Measurements from ENCODE around the gene TEX261.

Gene TEX261

DNA sequence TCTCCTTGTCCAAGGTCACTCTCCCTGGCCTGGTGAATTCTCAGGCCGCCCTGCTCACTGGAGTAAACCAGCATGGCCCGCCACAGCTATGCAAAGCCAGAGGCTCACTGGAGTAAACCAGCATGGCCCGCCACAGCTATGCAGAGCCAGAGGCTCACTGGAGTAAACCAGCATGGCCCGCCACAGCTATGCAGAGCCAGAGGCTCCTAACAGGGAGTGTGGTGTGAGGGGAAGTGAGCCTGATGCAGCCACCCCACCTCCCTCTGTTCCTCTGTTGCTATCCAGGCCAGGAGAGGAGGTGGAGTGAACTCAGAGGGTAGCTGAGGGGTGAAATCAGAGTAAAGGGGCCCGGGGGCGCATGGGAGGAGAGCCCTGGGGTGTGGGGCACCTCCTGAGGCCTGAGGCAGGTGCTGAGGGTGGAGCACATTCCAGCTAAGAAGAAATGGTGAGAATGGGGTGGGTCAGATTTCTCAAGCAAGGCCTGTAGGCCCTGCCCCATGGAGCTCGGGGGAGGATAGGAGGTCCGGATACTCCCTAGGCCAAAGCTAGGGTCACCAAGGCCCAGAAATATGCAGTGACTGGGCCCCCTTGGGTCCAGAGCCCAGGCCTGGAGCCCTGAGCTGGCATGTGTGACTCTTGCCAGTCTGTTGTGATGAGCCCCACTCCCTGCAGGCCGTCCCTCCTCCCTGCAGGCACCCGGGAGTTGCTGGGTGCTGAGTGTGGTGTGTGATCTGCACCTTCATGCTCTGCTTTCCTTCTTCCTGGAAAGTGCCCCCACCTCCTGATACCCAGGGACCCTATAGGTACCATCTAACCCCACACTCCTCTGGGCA is 57.5 kb downstream of the TEX261 start:
- TF ChIP-seq, protein P1, sequence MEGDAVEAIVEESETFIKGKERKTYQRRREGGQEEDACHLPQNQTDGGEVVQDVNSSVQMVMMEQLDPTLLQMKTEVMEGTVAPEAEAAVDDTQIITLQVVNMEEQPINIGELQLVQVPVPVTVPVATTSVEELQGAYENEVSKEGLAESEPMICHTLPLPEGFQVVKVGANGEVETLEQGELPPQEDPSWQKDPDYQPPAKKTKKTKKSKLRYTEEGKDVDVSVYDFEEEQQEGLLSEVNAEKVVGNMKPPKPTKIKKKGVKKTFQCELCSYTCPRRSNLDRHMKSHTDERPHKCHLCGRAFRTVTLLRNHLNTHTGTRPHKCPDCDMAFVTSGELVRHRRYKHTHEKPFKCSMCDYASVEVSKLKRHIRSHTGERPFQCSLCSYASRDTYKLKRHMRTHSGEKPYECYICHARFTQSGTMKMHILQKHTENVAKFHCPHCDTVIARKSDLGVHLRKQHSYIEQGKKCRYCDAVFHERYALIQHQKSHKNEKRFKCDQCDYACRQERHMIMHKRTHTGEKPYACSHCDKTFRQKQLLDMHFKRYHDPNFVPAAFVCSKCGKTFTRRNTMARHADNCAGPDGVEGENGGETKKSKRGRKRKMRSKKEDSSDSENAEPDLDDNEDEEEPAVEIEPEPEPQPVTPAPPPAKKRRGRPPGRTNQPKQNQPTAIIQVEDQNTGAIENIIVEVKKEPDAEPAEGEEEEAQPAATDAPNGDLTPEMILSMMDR (IDR thresholded peaks at IDR 0.05; ENCODE audit: low read depth, low read length), result no peak
- no peak overlapping the region for H3K4me3 ChIP-seq (ENCODE audit: low read depth, low read length)

DNA sequence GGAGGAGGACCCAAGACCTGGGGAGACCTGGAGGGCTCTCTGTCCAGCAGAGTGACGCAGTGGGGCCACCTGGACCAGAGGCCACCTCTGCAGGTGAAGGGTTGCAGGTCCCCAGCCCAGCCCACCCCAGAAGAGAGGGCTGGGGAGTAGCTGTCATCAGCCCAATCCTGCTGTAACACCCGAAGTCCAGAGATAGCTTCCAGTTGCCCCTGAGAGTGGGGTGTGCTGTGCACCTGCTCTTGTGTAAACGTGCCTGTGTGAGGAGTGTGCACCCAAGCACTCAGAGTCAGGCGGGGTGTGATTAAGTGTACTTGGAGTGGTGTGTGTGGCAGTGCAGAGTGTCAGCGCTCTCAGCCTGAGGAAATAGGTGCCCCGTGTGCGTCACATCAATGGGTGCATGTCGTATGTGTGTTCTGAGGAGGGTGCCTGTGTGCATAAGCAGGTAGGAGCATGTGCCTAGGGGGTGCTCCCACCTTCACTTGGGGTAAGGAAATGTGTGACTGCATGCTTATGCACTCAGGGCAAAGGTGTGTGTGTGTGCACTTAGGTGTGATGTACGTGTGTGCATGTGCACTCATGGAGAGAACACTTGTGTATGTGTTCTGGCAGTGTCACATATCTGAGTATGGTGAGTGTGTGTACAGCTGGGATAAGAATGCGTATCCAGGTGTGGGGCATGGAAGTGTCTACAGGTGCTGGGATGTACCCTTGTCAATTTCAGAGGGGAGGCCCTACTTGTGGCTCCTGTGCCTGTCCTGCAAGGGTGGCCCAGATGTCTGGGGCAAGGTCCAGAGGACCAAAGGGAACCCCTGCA is 58.3 kb downstream of the TEX261 start:
- TF ChIP-seq, protein P1 (IDR thresholded peaks at IDR 0.05; ENCODE audit: low read depth, low read length), result no peak
- H3K4me3 ChIP-seq (ENCODE audit: low read depth, low read length), result no peak overlapping the region

Data from WI38 (cell line).